C4-2B (cell line): Measurements from ENCODE around the gene SCNN1G.

Experiments used
- ZFX ChIP-seq: fragments of 450-650 bp; IDR thresholded peaks from 2 replicates; pipeline ENCODE4 v1.6.1; 2017
- TF ChIP-seq, protein P1 (sequence below): fragments of 450-650 bp; conservative IDR thresholded peaks from 2 replicates; pipeline ENCODE4 v1.5.1; 2017; ENCODE audit warnings: mild to moderate bottlenecking

DNA sequence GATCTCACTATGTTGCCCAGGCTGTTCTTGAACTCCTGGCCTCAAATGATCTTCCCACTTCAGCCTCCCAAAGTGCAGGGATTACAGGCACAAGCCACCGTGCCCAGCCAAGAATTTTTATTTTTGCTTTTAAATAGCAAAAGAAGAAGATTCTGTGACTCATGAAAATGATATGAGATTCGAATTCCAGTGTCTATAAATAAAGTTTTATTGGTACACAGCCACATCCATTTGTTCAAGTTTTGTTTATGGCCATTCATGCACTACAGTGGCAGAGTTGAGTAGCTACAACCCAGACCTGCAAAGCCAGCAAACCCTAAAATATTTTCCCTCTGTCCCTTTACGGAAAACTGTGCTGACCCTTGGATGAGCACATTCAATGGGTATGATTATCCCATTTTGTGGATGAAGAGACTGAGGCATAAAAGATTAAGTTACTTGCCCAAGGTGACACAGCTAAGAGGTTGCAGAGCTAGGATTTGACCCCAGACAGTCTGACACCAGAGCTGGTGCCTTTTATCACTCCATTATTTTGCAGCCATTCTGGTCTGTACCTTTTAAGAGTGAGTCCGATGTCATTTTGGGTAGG, 34.2 kb downstream of the SCNN1G start:
- TF ChIP-seq, protein P1, sequence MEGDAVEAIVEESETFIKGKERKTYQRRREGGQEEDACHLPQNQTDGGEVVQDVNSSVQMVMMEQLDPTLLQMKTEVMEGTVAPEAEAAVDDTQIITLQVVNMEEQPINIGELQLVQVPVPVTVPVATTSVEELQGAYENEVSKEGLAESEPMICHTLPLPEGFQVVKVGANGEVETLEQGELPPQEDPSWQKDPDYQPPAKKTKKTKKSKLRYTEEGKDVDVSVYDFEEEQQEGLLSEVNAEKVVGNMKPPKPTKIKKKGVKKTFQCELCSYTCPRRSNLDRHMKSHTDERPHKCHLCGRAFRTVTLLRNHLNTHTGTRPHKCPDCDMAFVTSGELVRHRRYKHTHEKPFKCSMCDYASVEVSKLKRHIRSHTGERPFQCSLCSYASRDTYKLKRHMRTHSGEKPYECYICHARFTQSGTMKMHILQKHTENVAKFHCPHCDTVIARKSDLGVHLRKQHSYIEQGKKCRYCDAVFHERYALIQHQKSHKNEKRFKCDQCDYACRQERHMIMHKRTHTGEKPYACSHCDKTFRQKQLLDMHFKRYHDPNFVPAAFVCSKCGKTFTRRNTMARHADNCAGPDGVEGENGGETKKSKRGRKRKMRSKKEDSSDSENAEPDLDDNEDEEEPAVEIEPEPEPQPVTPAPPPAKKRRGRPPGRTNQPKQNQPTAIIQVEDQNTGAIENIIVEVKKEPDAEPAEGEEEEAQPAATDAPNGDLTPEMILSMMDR = no peak
- TF ChIP-seq ZFX = no peak
